ENCODE measurements around the gene CROT. TPM values are rescaled to one million over a fixed set of nuclear protein-coding genes. Genes with fewer than 3 reads are reported as not detected.

Gene CROT
- polyA plus RNA-seq, 2 of the 4 experiments (the other 2 are of a cell fraction), result 12.3 to 18.2 TPM

- Histone ChIP-seq H3K9me3 (no peaks in the 10 kb centered on the region), H3K4me2 (no peak overlapping the region), H3K4me3 (no peak overlapping the region), H3K27ac (no peak overlapping the region), H3K4me1 (no peaks in the 10 kb centered on the region)
- FAIRE-seq (no peak), ATAC-seq (no peak), DNase-seq (ENCODE audit: low read depth in 1 of 2, low spot score in 1 of 2) (no peak)
- POLR2A ChIA-PET, result no interaction called here
- TF ChIP-seq RAD21 (conservative IDR thresholded peaks at IDR 0.05 in 1 of 2, IDR thresholded peaks at IDR 0.05 in 1 of 2) (no peak), CHD4 (IDR thresholded peaks at IDR 0.05; ENCODE audit: borderline replicate concordance) (no peak), SMC3 (IDR thresholded peaks at IDR 0.05) (no peak), ZNF302 (CRISPR knock-in tag; IDR thresholded peaks at IDR 0.05) (no peak), PBX3 (IDR thresholded peaks at IDR 0.05) (no peak)
- 94% methylated on average over 2 of the region's 2 CpGs for WGBS (ENCODE audit: missing lambda C conversion rate)
- CTCF ChIA-PET, result interaction anchor here (0.5 to 1.1 kb wide), 4 partner anchors 38 to 398 kb away, joined by 3 to 4 read pairs (median 4); no protein-coding TSS in a partner anchor
Measured at GRCh38 chr7:87361320-87361719, 15.9 kb downstream of the CROT start.

- Histone ChIP-seq H3K9me3 (no peaks in the 10 kb centered on the region), H3K4me1 (no peaks in the 10 kb centered on the region), H3K4me2 (no peak overlapping the region), H3K27ac (no peak overlapping the region), H3K4me3 (no peak overlapping the region)
- no peak for ATAC-seq
- TF ChIP-seq ATOH8 (CRISPR knock-in tag; IDR thresholded peaks at IDR 0.05; ENCODE audit: low read depth), result no peak
- no peak for TF ChIP-seq PHF8 (IDR thresholded peaks at IDR 0.05; ENCODE audit: borderline replicate concordance, low read depth)
- no peak for TF ChIP-seq NR3C1 (IDR thresholded peaks at IDR 0.05)
- TF ChIP-seq REST (IDR thresholded peaks at IDR 0.05), result no peak
- TF ChIP-seq ZNF302 (CRISPR knock-in tag; IDR thresholded peaks at IDR 0.05), result no peak
- TF ChIP-seq USF2 (IDR thresholded peaks at IDR 0.05), result no peak
- no peak for TF ChIP-seq HES2 (IDR thresholded peaks at IDR 0.05)
- TF ChIP-seq BCL3 (IDR thresholded peaks at IDR 0.05), result no peak
- TF ChIP-seq CHD4 (IDR thresholded peaks at IDR 0.05; ENCODE audit: borderline replicate concordance), result no peak
- TF ChIP-seq RCOR1 (IDR thresholded peaks at IDR 0.05; ENCODE audit: low read depth, low read length), result no peak
- TF ChIP-seq FOSB (CRISPR knock-in tag; IDR thresholded peaks at IDR 0.05), result no peak
- TF ChIP-seq HEYL (CRISPR knock-in tag; IDR thresholded peaks at IDR 0.05), result no peak
- DNase-seq (ENCODE audit: low read depth in 1 of 2, low spot score in 1 of 2), result no peak
- no peak for FAIRE-seq
- CTCF ChIA-PET, result interaction anchor here (0.9 kb wide), 1 partner anchor 11 kb away, joined by 3 read pairs; no protein-coding TSS in a partner anchor
- POLR2A ChIA-PET, result no interaction called here
- 97% methylated on average over 1 of the region's 1 CpG for WGBS (ENCODE audit: missing lambda C conversion rate)
Measured at GRCh38 chr7:87363342-87363741, 17.9 kb downstream of the CROT start.
